SK-N-MC (cell line): ENCODE results near the gene ZNF555.

Experiments
- EZH2 ChIP-seq: fragments of 200-600 bp; sonication (generic); IDR thresholded peaks from one replicate; pipeline ENCODE4 v1.6.1; 2017; ENCODE audit warnings: antibody characterized with exemption
- FOXP2 ChIP-seq: optimal IDR thresholded peaks from 2 replicates; pipeline ENCODE3; 2011; ENCODE audit warnings: mild to moderate bottlenecking, moderate library complexity; ENCODE audit not compliant: insufficient read depth; ENCODE audit errors: extremely low read length, control extremely low read depth
- POLR2AphosphoS5 ChIP-seq: IDR thresholded peaks from 2 replicates; pipeline ENCODE4 v1.6.1; 2012; ENCODE audit warnings: mild to moderate bottlenecking, low read depth, low read length, borderline replicate concordance

GRCh38 chr19:2883686-2884439 lies 42.6 kb downstream of the ZNF555 start:
- TF ChIP-seq POLR2AphosphoS5 = no peak
- no peak for TF ChIP-seq EZH2
- TF ChIP-seq FOXP2 = no peak
